Measurements from ENCODE around the gene CDH23.

Gene CDH23

GRCh38 chr10:71746344-71747037 lies 349.8 kb downstream of the CDH23 start:
- DNase-seq (ENCODE audit: low read depth) = no peak

GRCh38 chr10:71747039-71747531 lies 350.4 kb downstream of the CDH23 start:
- no peak for DNase-seq (ENCODE audit: low read depth)

- no peak for DNase-seq (ENCODE audit: low read depth)
Observed at GRCh38 chr10:71747551-71748523, 351.1 kb downstream of the CDH23 start.

- DNase-seq (ENCODE audit: low read depth) = no peak
Observed at GRCh38 chr10:71748671-71749191, 352.0 kb downstream of the CDH23 start.

- DNase-seq (ENCODE audit: low read depth) = no peak
Observed at GRCh38 chr10:71749396-71749795, 352.7 kb downstream of the CDH23 start.

- DNase-seq (ENCODE audit: low read depth) = no peak
Observed at GRCh38 chr10:71750124-71750841, 353.6 kb downstream of the CDH23 start.

GRCh38 chr10:71750986-71751385 lies 354.3 kb downstream of the CDH23 start:
- DNase-seq (ENCODE audit: low read depth) = no peak

GRCh38 chr10:71751515-71752224 lies 354.9 kb downstream of the CDH23 start:
- DNase-seq (ENCODE audit: low read depth) = no peak

- no peak for DNase-seq (ENCODE audit: low read depth)
Observed at GRCh38 chr10:71752391-71753090, 355.8 kb downstream of the CDH23 start.

GRCh38 chr10:71753091-71753959 lies 356.6 kb downstream of the CDH23 start:
- DNase-seq (ENCODE audit: low read depth) = no peak

- DNase-seq (ENCODE audit: low read depth) = no peak
Observed at GRCh38 chr10:71753960-71754505, 357.3 kb downstream of the CDH23 start.

GRCh38 chr10:71754562-71754961 lies 357.8 kb downstream of the CDH23 start:
- DNase-seq (ENCODE audit: low read depth) = no peak

- no peak for DNase-seq (ENCODE audit: low read depth)
Observed at GRCh38 chr10:71755179-71755879, 358.6 kb downstream of the CDH23 start.

- no peak for DNase-seq (ENCODE audit: low read depth)
Observed at GRCh38 chr10:71756311-71757191, 359.8 kb downstream of the CDH23 start.

- no peak for DNase-seq (ENCODE audit: low read depth)
Observed at GRCh38 chr10:71757399-71757922, 360.7 kb downstream of the CDH23 start.

- no peak for DNase-seq (ENCODE audit: low read depth)
Observed at GRCh38 chr10:71761105-71761511, 364.4 kb downstream of the CDH23 start.

GRCh38 chr10:71761541-71762113 lies 364.9 kb downstream of the CDH23 start:
- DNase-seq (ENCODE audit: low read depth) = no peak
